H1 (cell line): ENCODE data around the gene SYMPK. TPM values are rescaled to one million over a fixed set of nuclear protein-coding genes. Genes with fewer than 3 reads are reported as not detected.

Experiments used
- CTCF ChIA-PET: fragments of 300-600 bp; sonication (Branson Sonifier 250); formaldehyde crosslinking; loops from one replicate; lab custom pipeline; 2021; ENCODE audit not compliant: partially characterized antibody; lab: Charles Lee
- POLR2A ChIA-PET: fragments of 300-600 bp; sonication (Branson Sonifier 250); formaldehyde crosslinking; loops from one replicate; lab custom pipeline; 2021; ENCODE audit warnings: inconsistent platforms; ENCODE audit not compliant: partially characterized antibody; lab: Charles Lee
- DNase-seq, 2 experiments: peaks; one replicate each; pipeline versions ENCODE4 v3.0.0 to v3.0.0-alpha.2; 2010 to 2022; ENCODE audit warnings: low spot score in 2 of 2, low read depth in 1 of 2, mixed read lengths in 1 of 2
- FAIRE-seq: peaks from 2 replicates; lab custom pipeline; 2011; peaks lifted over from hg19 to GRCh38; lab: Jason Lieb, UNC
- H2AFZ ChIP-seq: 2 replicates; pipeline ENCODE4 v1.8.1; 2012; ENCODE audit warnings: low read length, inconsistent platforms
- H2AK5ac ChIP-seq: 2 replicates; pipeline ENCODE4 v1.6.1; 2013; ENCODE audit warnings: low read depth, low read length
- H2BK120ac ChIP-seq: replicated peaks from 2 replicates; pipeline ENCODE3; 2013; ENCODE audit warnings: low read depth, low read length, inconsistent platforms
- H2BK12ac ChIP-seq: 2 replicates; pipeline ENCODE4 v1.6.1; 2013; ENCODE audit warnings: low read depth, low read length
- H2BK15ac ChIP-seq: 2 replicates; pipeline ENCODE4 v1.6.1; 2013; ENCODE audit warnings: low read length
- H2BK20ac ChIP-seq: 2 replicates; pipeline ENCODE4 v1.6.1; 2013; ENCODE audit warnings: low read length
- H2BK5ac ChIP-seq: 2 replicates; pipeline ENCODE4 v1.6.1; 2013; ENCODE audit warnings: low read depth, low read length
- H3K14ac ChIP-seq: 2 replicates; pipeline ENCODE4 v1.6.1; 2013; ENCODE audit warnings: inconsistent platforms; ENCODE audit not compliant: insufficient read length
- H3K18ac ChIP-seq: 2 replicates; pipeline ENCODE4 v1.6.1; 2013; ENCODE audit warnings: low read length; ENCODE audit errors: extremely low read depth
- H3K23ac ChIP-seq: 2 replicates; pipeline ENCODE4 v1.6.1; 2013; ENCODE audit warnings: inconsistent platforms; ENCODE audit not compliant: insufficient read length
- H3K23me2 ChIP-seq: 2 replicates; pipeline ENCODE4 v1.6.1; 2013; ENCODE audit warnings: low read depth, low read length
- H3K27ac ChIP-seq: 2 replicates; pipeline ENCODE4 v1.6.1; 2011; ENCODE audit warnings: low read depth, low read length, inconsistent platforms
- H3K27me3 ChIP-seq, 4 experiments: replicated peaks in 1 of 4; 1 replicate in 1 of 4; 2 replicates in 3 of 4; pipeline versions ENCODE4 v1.6.1 to v1.8.1; 2011 to 2013; ENCODE audit warnings: low read length in 3 of 4, mild to moderate bottlenecking in 3 of 4, inconsistent platforms in 2 of 4, mixed read lengths in 2 of 4, moderate library complexity in 1 of 4; ENCODE audit not compliant: control insufficient read depth in 3 of 4, insufficient read depth in 3 of 4; ENCODE audit errors: extremely low read depth in 1 of 4
- H3K36me3 ChIP-seq, 4 experiments: 2 replicates each; pipeline versions ENCODE4 v1.6.1 to v1.8.1; 2011 to 2013; ENCODE audit warnings: mild to moderate bottlenecking in 4 of 4, low read length in 3 of 4, moderate library complexity in 2 of 4, control low read depth in 1 of 4, inconsistent platforms in 1 of 4; ENCODE audit not compliant: insufficient read depth in 4 of 4, control insufficient read depth in 2 of 4
- H3K4ac ChIP-seq: replicated peaks from 2 replicates; pipeline ENCODE3; 2013; ENCODE audit warnings: low read length, low read depth, mixed read lengths, inconsistent platforms; ENCODE audit not compliant: insufficient read length
- H3K4me1 ChIP-seq, 4 experiments: replicated peaks in 1 of 4; 1 replicate in 1 of 4; 2 replicates in 3 of 4; pipeline versions ENCODE4 v1.6.1 to v1.8.1; 2011 to 2013; ENCODE audit warnings: low read length in 3 of 4, inconsistent platforms in 2 of 4, mixed read lengths in 1 of 4; ENCODE audit not compliant: insufficient read depth in 4 of 4, control insufficient read depth in 3 of 4
- H3K4me2 ChIP-seq, 2 experiments: 2 replicates each; pipeline versions ENCODE4 v1.6.1 to v1.8.1; 2011 to 2013; ENCODE audit warnings: low read depth in 2 of 2, low read length in 2 of 2, control low read depth in 1 of 2, inconsistent platforms in 1 of 2, mild to moderate bottlenecking in 1 of 2; ENCODE audit not compliant: insufficient read depth in 1 of 2
- H3K4me3 ChIP-seq, 4 experiments: fragments of 200-600, 300-600 bp in 1 of 4; sonication (generic), shearing (Covaris generic), sonication (Bioruptor Twin) in 1 of 4; 2 replicates each; pipeline versions ENCODE4 v1.5.1 to v1.8.1; 2011 to 2016; ENCODE audit warnings: low read length in 4 of 4, low read depth in 3 of 4, control low read depth in 2 of 4, inconsistent platforms in 2 of 4, mild to moderate bottlenecking in 2 of 4, mixed read lengths in 1 of 4, moderate library complexity in 1 of 4; ENCODE audit not compliant: insufficient read depth in 2 of 4; ENCODE audit errors: extremely low read depth in 1 of 4
- H3K56ac ChIP-seq: replicated peaks from 2 replicates; pipeline ENCODE3; 2013; ENCODE audit warnings: low read depth, mild to moderate bottlenecking, mixed read lengths, low read length, inconsistent platforms; ENCODE audit not compliant: insufficient read length
- H3K79me1 ChIP-seq: 2 replicates; pipeline ENCODE4 v1.6.1; 2013; ENCODE audit warnings: low read depth, low read length, control low read depth
- H3K79me2 ChIP-seq, 2 experiments: 2 replicates each; pipeline versions ENCODE4 v1.6.1 to v1.8.1; 2012 to 2013; ENCODE audit warnings: low read length in 2 of 2, mild to moderate bottlenecking in 2 of 2, inconsistent platforms in 1 of 2; ENCODE audit not compliant: insufficient read depth in 2 of 2, control insufficient read depth in 1 of 2
- H3K9ac ChIP-seq, 4 experiments: replicated peaks in 1 of 4; 1 replicate in 1 of 4; 2 replicates in 3 of 4; pipeline versions ENCODE4 v1.6.1 to v1.8.1; 2011 to 2013; ENCODE audit warnings: low read depth in 3 of 4, low read length in 3 of 4, control low read depth in 2 of 4, mild to moderate bottlenecking in 2 of 4, moderate library complexity in 2 of 4, inconsistent platforms in 1 of 4; ENCODE audit errors: extremely low read depth in 1 of 4
- H3K9me3 ChIP-seq, 2 experiments: 2 replicates each; pipeline versions ENCODE4 v1.6.1 to v1.8.1; 2012 to 2013; ENCODE audit warnings: mild to moderate bottlenecking in 2 of 2, moderate library complexity in 2 of 2, control low read depth in 1 of 2, inconsistent platforms in 1 of 2, low read depth in 1 of 2, low read length in 1 of 2, mixed read lengths in 1 of 2; ENCODE audit not compliant: insufficient read depth in 2 of 2
- H4K20me1 ChIP-seq, 2 experiments: replicated peaks in 1 of 2; 2 replicates each; pipeline versions ENCODE3 to v1.8.1; 2011 to 2013; ENCODE audit warnings: inconsistent platforms in 2 of 2, low read length in 2 of 2, mild to moderate bottlenecking in 1 of 2; ENCODE audit not compliant: insufficient read depth in 2 of 2, control insufficient read depth in 1 of 2
- H4K5ac ChIP-seq: 2 replicates; pipeline ENCODE4 v1.6.1; 2013; ENCODE audit warnings: low read length, low read depth, mixed read lengths, inconsistent platforms; ENCODE audit not compliant: insufficient read length
- H4K8ac ChIP-seq: 2 replicates; pipeline ENCODE4 v1.8.0; 2013; ENCODE audit warnings: mild to moderate bottlenecking, moderate library complexity, low read length, inconsistent platforms; ENCODE audit not compliant: insufficient read depth; ENCODE audit errors: extremely low read depth
- H4K91ac ChIP-seq: replicated peaks from 2 replicates; pipeline ENCODE3; 2013; ENCODE audit warnings: low read length, mixed read lengths, inconsistent platforms; ENCODE audit not compliant: insufficient read length
- GTF2F1 ChIP-seq: IDR thresholded peaks from 2 replicates; pipeline ENCODE4 v1.6.1; 2012; ENCODE audit warnings: low read depth, low read length, improper control_type of control experiment, borderline replicate concordance
- POLR2A ChIP-seq, 2 experiments: IDR thresholded peaks; 1 replicate in 1 of 2; 2 replicates in 1 of 2; pipeline ENCODE4 v1.6.1; 2011; ENCODE audit warnings: low read depth in 2 of 2, low read length in 2 of 2, mild to moderate bottlenecking in 2 of 2; ENCODE audit errors: control extremely low read depth in 1 of 2
- SIRT6 ChIP-seq: IDR thresholded peaks from one replicate; pipeline ENCODE4 v1.7.1; 2012; ENCODE audit warnings: low read length, inconsistent platforms
- TAF1 ChIP-seq: IDR thresholded peaks from 2 replicates; pipeline ENCODE4 v1.6.1; 2011; ENCODE audit warnings: mild to moderate bottlenecking, low read depth, low read length
- YY1 ChIP-seq: IDR thresholded peaks from 2 replicates; pipeline ENCODE4 v1.6.1; 2011; ENCODE audit warnings: low read depth, mild to moderate bottlenecking, low read length
- WGBS, 2 experiments: shearing (Covaris generic) in 1 of 2; methylation state at CpG; one replicate each; pipeline versions ENCODE4 v1.1.6 to v1.1.7; 2013 to 2015; ENCODE audit warnings: low lambda C conversion rate in 2 of 2, mixed read lengths in 2 of 2, inconsistent platforms in 1 of 2, low coverage in 1 of 2, missing lambda C conversion rate in 1 of 2; ENCODE audit not compliant: insufficient replicate concordance in 2 of 2, insufficient coverage in 1 of 2, insufficient read length in 1 of 2; ENCODE audit errors: extremely low coverage in 1 of 2, missing lambda C conversion rate in 1 of 2; 5-methylcytosine and 5-hydroxymethylcytosine counted together
- polyA plus RNA-seq, 7 experiments: library from polyadenylated mRNA; depleted of rRNA in 3 of 7; stranded (reverse) in 5 of 7; unstranded in 2 of 7; fragments of >200 nt in 5 of 7; fragments of 200-250 nt in 2 of 7; gene quantifications; 1 replicate in 5 of 7; 2 replicates in 1 of 7; 4 replicates in 1 of 7; pipeline versions ENCODE4 v1.2.1 to v1.2.3, GENCODE V29; 2011 to 2013; ENCODE audit warnings: missing spikeins in 2 of 7, mixed read lengths in 2 of 7
- total RNA-seq: library from RNA; stranded (reverse); fragmentation: NEBNext Ultra II Directional; extraction: Animal tissue kit (Norgen Biotek cat#: 25700); gene quantifications from 2 replicates; pipeline ENCODE4 v1.2.1, GENCODE V29; 2021

SYMPK gene
- total and polyA plus RNA-seq, 2 of the 8 experiments (the other 6 are each of a cell fraction or from before 2014, with no cell fraction given): 93.6 to 99.5 TPM

- peaks cover 3 to 10% (median 7%) of the 10 kb centered on the region in 4 experiments; a peak in 5 of 8 replicates for H3K36me3 ChIP-seq
- POLR2A ChIA-PET: interaction anchor here (0.7 to 12.8 kb wide), 4 partner anchors 7 to 60 kb away, joined by 3 to 175 read pairs (median 69); partner anchors contain the start of genes RSPH6A and SIX5
- no peaks in the 10 kb centered on the region for H3K9me3 ChIP-seq
- H2AK5ac ChIP-seq: no peak overlapping the region
- H2BK120ac ChIP-seq: no peak overlapping the region
- no peak overlapping the region for H3K23ac ChIP-seq
- no peak overlapping the region for H2BK5ac ChIP-seq
- H4K5ac ChIP-seq: no peak overlapping the region
- peaks cover 3 to 26% (median 13%) of the 10 kb centered on the region in 4 experiments for H3K4me1 ChIP-seq
- no peak overlapping the region for H2BK15ac ChIP-seq
- H3K14ac ChIP-seq: no peak overlapping the region
- H2BK12ac ChIP-seq: no peak overlapping the region
- H3K27me3 ChIP-seq: peaks cover 0 to 6% (median 0%) of the 10 kb centered on the region in 4 experiments; a peak in 1 of 7 replicates
- peaks cover 4 to 14% of the 10 kb centered on the region in 2 experiments for H4K20me1 ChIP-seq
- no peak overlapping the region for H2BK20ac ChIP-seq
- H3K18ac ChIP-seq: no peak overlapping the region
- FAIRE-seq: no peak
- H4K8ac ChIP-seq: no peak overlapping the region; the same call in 1 of the 2 replicates
- no peak overlapping the region for H3K56ac ChIP-seq
- no peaks in the 10 kb centered on the region for H3K79me2 ChIP-seq
- WGBS, 2 experiments: 97% methylated on average over 34 of the region's 34 CpGs; no CpG with 5 or more reads in 1 of the 2 experiments
- no peak overlapping the region for H3K9ac ChIP-seq
- H3K23me2 ChIP-seq: peaks cover 4% of the 10 kb centered on the region; the same call in 1 of the 2 replicates
- no peak overlapping the region for H2AFZ ChIP-seq
- H3K4ac ChIP-seq: no peak overlapping the region
- no peak for TF ChIP-seq SIRT6
- TF ChIP-seq GTF2F1: no peak
- no peak for TF ChIP-seq POLR2A (IDR thresholded peaks at IDR 0.05; ENCODE audit: control extremely low read depth in 1 of 2, low read depth in 2 of 2, low read length in 2 of 2)
- TF ChIP-seq TAF1: no peak
- TF ChIP-seq YY1: no peak
- TF ChIP-seq, all 59 proteins: peak for 0
- H3K4me2 ChIP-seq: no peak overlapping the region
- H4K91ac ChIP-seq: no peak overlapping the region
- CTCF ChIA-PET: interaction anchor here (1.0 kb wide), 1 partner anchor 56 kb away, joined by 4 read pairs; no protein-coding TSS in a partner anchor
- DNase-seq: no peak
- no peaks in the 10 kb centered on the region for H3K79me1 ChIP-seq
- H3K27ac ChIP-seq: no peak overlapping the region
- no peak overlapping the region for H3K4me3 ChIP-seq
Measured at GRCh38 chr19:45777395-45777961, 85.5 kb downstream of the SYMPK start.
